Keratinocyte (primary cell): ENCODE measurements around the gene RIOK2. TPM values are rescaled to one million over a fixed set of nuclear protein-coding genes. Genes with fewer than 3 reads are reported as not detected.

Experiments
- DNase-seq: peaks from one replicate; pipeline ENCODE4 v3.0.0-alpha.2; 2011; ENCODE audit warnings: low read depth, missing footprints, low spot score
- FAIRE-seq: peaks from 2 replicates; lab custom pipeline; 2011; peaks lifted over from hg19 to GRCh38; lab: Jason Lieb, UNC
- H2AFZ ChIP-seq: 2 replicates; pipeline ENCODE4 v1.6.0; 2012; ENCODE audit warnings: low read length, control low read depth, inconsistent platforms; ENCODE audit not compliant: control insufficient read depth
- H3K27ac ChIP-seq: 2 replicates; pipeline ENCODE4 v1.5.1; 2011; ENCODE audit warnings: low read length; ENCODE audit not compliant: control insufficient read depth, insufficient read depth
- H3K27me3 ChIP-seq: 3 replicates; pipeline ENCODE4 v1.6.0; 2011; ENCODE audit warnings: low read length; ENCODE audit not compliant: control insufficient read depth, insufficient read depth; ENCODE audit errors: extremely low read depth
- H3K36me3 ChIP-seq, 2 experiments: 2 replicates in 1 of 2; 3 replicates in 1 of 2; pipeline ENCODE4 v1.5.1; 2011; ENCODE audit warnings: low read length in 2 of 2, mild to moderate bottlenecking in 1 of 2; ENCODE audit not compliant: control insufficient read depth in 2 of 2, insufficient read depth in 2 of 2; ENCODE audit errors: extremely low read depth in 1 of 2
- H3K4me1 ChIP-seq: 3 replicates; pipeline ENCODE4 v1.5.1; 2011; ENCODE audit warnings: low read length; ENCODE audit not compliant: control insufficient read depth, insufficient read depth; ENCODE audit errors: extremely low read depth
- H3K4me2 ChIP-seq: 3 replicates; pipeline ENCODE4 v1.6.0; 2011; ENCODE audit warnings: low read depth, low read length; ENCODE audit not compliant: control insufficient read depth, insufficient read depth; ENCODE audit errors: extremely low read depth
- H3K4me3 ChIP-seq, 3 experiments: fragments of 200-600 bp in 1 of 3; sonication (generic) in 1 of 3; 2 replicates in 2 of 3; 3 replicates in 1 of 3; pipeline ENCODE4 v1.5.1; 2011 to 2016; ENCODE audit warnings: low read length in 3 of 3, mild to moderate bottlenecking in 3 of 3, control low read depth in 2 of 3, inconsistent platforms in 1 of 3, low read depth in 1 of 3, mixed read lengths in 1 of 3, mixed run types in 1 of 3, moderate library complexity in 1 of 3; ENCODE audit not compliant: control insufficient read depth in 2 of 3, insufficient read depth in 2 of 3; ENCODE audit errors: extremely low read depth in 1 of 3
- H3K79me2 ChIP-seq: 2 replicates; pipeline ENCODE4 v1.6.0; 2012; ENCODE audit warnings: low read length; ENCODE audit not compliant: control insufficient read depth, insufficient read depth
- H3K9ac ChIP-seq: 3 replicates; pipeline ENCODE4 v1.6.0; 2011; ENCODE audit warnings: low read length; ENCODE audit not compliant: control insufficient read depth, insufficient read depth; ENCODE audit errors: extremely low read depth
- H3K9me1 ChIP-seq: 3 replicates; pipeline ENCODE4 v1.6.0; 2011; ENCODE audit warnings: low read length; ENCODE audit not compliant: control insufficient read depth, insufficient read depth; ENCODE audit errors: extremely low read depth
- H3K9me3 ChIP-seq: 2 replicates; pipeline ENCODE4 v1.5.1; 2012; ENCODE audit warnings: low read depth, low read length; ENCODE audit not compliant: control insufficient read depth
- H4K20me1 ChIP-seq: 3 replicates; pipeline ENCODE4 v1.6.0; 2011; ENCODE audit warnings: low read length; ENCODE audit not compliant: control insufficient read depth, insufficient read depth; ENCODE audit errors: extremely low read depth
- CTCF ChIP-seq, 3 experiments: IDR thresholded peaks in 1 of 3; conservative IDR thresholded peaks in 1 of 3; optimal IDR thresholded peaks in 1 of 3; 2 replicates in 2 of 3; 3 replicates in 1 of 3; pipeline versions ENCODE3 to v1.5.1; 2011; ENCODE audit warnings: low read length in 3 of 3, mild to moderate bottlenecking in 3 of 3, moderate library complexity in 2 of 3, control low read depth in 1 of 3, inconsistent platforms in 1 of 3; ENCODE audit not compliant: insufficient read depth in 2 of 3; ENCODE audit errors: extremely low read depth in 1 of 3
- EZH2 ChIP-seq: IDR thresholded peaks from one replicate; pipeline ENCODE4 v1.6.1; 2012; ENCODE audit warnings: inconsistent platforms, mild to moderate bottlenecking, low read length, moderate library complexity
- dilution Hi-C: fragments of 300-500 bp; cut with MboI; formaldehyde crosslinking; loops from one replicate; pipeline ENCODE4 v1.7.0; 2020; ENCODE audit warnings: low sequenced_read_pairs; ENCODE audit not compliant: extremely low pct_ligation_motif_present
- polyA plus RNA-seq, 5 experiments: library from polyadenylated mRNA; depleted of rRNA in 3 of 5; stranded (reverse) in 3 of 5; stranded (forward) in 1 of 5; unstranded in 1 of 5; fragments of >200 nt; gene quantifications; 1 replicate in 1 of 5; 2 replicates in 3 of 5; 3 replicates in 1 of 5; pipeline versions ENCODE4 v1.2.1 to v1.2.3, GENCODE V29; 2011 to 2012; ENCODE audit warnings: missing spikeins in 2 of 5, low read depth in 1 of 5, low replicate concordance in 1 of 5

The RIOK2 gene
- polyA plus RNA-seq, 1 donor (not counting 4 experiments of a cell fraction or from before 2014, with no cell fraction given): 34.5 TPM

GRCh38 chr5:97225222-97225621 lies 42.2 kb upstream of the RIOK2 start:
- no peaks in the 10 kb centered on the region for H3K27me3 ChIP-seq
- no peak overlapping the region for H3K9ac ChIP-seq
- H3K4me2 ChIP-seq: no peak overlapping the region
- no peak for DNase-seq
- no peak overlapping the region for H3K4me3 ChIP-seq
- H3K9me1 ChIP-seq: no peaks in the 10 kb centered on the region
- H3K79me2 ChIP-seq: no peaks in the 10 kb centered on the region
- FAIRE-seq: no peak
- H3K36me3 ChIP-seq: no peaks in the 10 kb centered on the region
- TF ChIP-seq EZH2: no peak
- no peak for TF ChIP-seq CTCF (optimal IDR thresholded peaks at IDR 0.05 in 1 of 3, IDR thresholded peaks at IDR 0.05 in 1 of 3, conservative IDR thresholded peaks at IDR 0.05 in 1 of 3; ENCODE audit: extremely low read depth in 1 of 3, insufficient read depth in 2 of 3, low read length in 3 of 3)
- no peaks in the 10 kb centered on the region for H4K20me1 ChIP-seq
- no peaks in the 10 kb centered on the region for H3K4me1 ChIP-seq
- H3K9me3 ChIP-seq: no peaks in the 10 kb centered on the region
- dilution Hi-C loops: no loop called here
- no peak overlapping the region for H3K27ac ChIP-seq
- no peak overlapping the region for H2AFZ ChIP-seq

GRCh38 chr5:97224112-97224750 lies 41.2 kb upstream of the RIOK2 start:
- Histone ChIP-seq H3K4me1 (no peaks in the 10 kb centered on the region), H3K36me3 (no peaks in the 10 kb centered on the region), H3K4me2 (no peak overlapping the region), H3K9me1 (no peaks in the 10 kb centered on the region), H2AFZ (no peak overlapping the region), H4K20me1 (no peaks in the 10 kb centered on the region), H3K79me2 (no peaks in the 10 kb centered on the region), H3K9ac (no peak overlapping the region), H3K27ac (no peak overlapping the region), H3K9me3 (no peaks in the 10 kb centered on the region), H3K27me3 (no peaks in the 10 kb centered on the region), H3K4me3 (no peak overlapping the region)
- TF ChIP-seq EZH2 (no peak), CTCF (optimal IDR thresholded peaks at IDR 0.05 in 1 of 3, IDR thresholded peaks at IDR 0.05 in 1 of 3, conservative IDR thresholded peaks at IDR 0.05 in 1 of 3; ENCODE audit: extremely low read depth in 1 of 3, insufficient read depth in 2 of 3, low read length in 3 of 3) (no peak)
- DNase-seq: no peak
- dilution Hi-C loops: no loop called here
- FAIRE-seq: no peak
